Motor neuron (in vitro differentiated cells): Measurements from ENCODE around the gene WDFY3. TPM values are rescaled to one million over a fixed set of nuclear protein-coding genes. Genes with fewer than 3 reads are reported as not detected.

Experiments
- ATAC-seq, 8 experiments: fragments of 200-7000 bp; cut with Tn5 transposase; replicated peaks in 6 of 8; 2 replicates each; pipeline ENCODE4 v1.8.0; 2021; ENCODE audit warnings: mild to moderate bottlenecking in 8 of 8, moderate library complexity in 8 of 8
- H3K27ac ChIP-seq, 2 donors: fragments of 250-450 bp; sonication (Bioruptor Pico); 2 replicates each; pipeline ENCODE4 v1.9.0; 2021; ENCODE audit warnings: antibody characterized with exemption in 2 of 2, mild to moderate bottlenecking in 2 of 2, moderate library complexity in 1 of 2
- H3K4me1 ChIP-seq, 2 donors: fragments of 250-450 bp; sonication (Bioruptor Pico); replicated peaks in 1 of 2; 2 replicates each; pipeline ENCODE4 v1.6.1; 2021; ENCODE audit warnings: antibody characterized with exemption in 2 of 2, mild to moderate bottlenecking in 2 of 2, moderate library complexity in 1 of 2
- H3K4me3 ChIP-seq, 5 donors: fragments of 250-450 bp; sonication (Bioruptor Pico); 2 replicates each; pipeline ENCODE4 v1.9.0; 2021; ENCODE audit warnings: antibody characterized with exemption in 5 of 5, mild to moderate bottlenecking in 5 of 5, moderate library complexity in 4 of 5
- WGBS, 10 experiments: fragments of 450-650 bp; shearing (Covaris generic); methylation state at CpG; one replicate each; pipeline ENCODE4 v1.0.0; 2022; 5-methylcytosine and 5-hydroxymethylcytosine counted together
- in situ Hi-C, 9 experiments: fragments of 400-800 bp; cut with MboI; loops; one replicate each; pipeline ENCODE4 v1.15.0; 2021; ENCODE audit warnings: low sequenced_read_pairs in 9 of 9, low pct_unique_long_range_greater_than_20kb in 2 of 9; ENCODE audit not compliant: unreplicated experiment in 9 of 9
- total RNA-seq, 8 experiments: library from RNA; unstranded; fragments of 300-600 nt; gene quantifications; 2 replicates each; pipeline versions ENCODE4 v1.2.3 to v1.2.4, GENCODE V29; 2022

The WDFY3 gene
- total RNA-seq, 8 experiments from 2014 or later = 41.2 to 155 (median 52.1) TPM

DNA sequence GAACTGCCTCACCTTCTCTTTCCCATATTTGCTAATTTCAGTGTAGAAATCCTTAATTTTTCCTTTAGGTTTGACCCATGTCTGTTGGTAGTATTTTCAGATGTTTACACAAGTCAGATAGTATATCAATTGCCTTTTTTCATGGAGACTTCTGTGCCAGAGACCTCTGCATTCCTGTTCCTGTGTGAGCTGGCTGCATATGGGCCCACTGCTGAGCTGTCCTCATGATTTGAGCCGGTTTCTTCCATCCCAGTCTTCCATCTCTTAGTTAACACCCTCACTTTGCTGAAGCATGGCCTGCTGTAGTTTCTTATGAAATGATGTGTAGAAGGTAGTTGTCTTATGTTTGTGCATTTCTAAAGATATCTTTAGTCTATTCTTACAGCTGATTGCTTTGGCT lies 343.5 kb downstream of the WDFY3 start:
- H3K4me3 ChIP-seq = no peak overlapping the region
- 38 to 80% (median 50%) methylated on average over 1 of the region's 1 CpG; no CpG with 5 or more reads in 5 of the 10 experiments for WGBS, 10 experiments
- no peak for ATAC-seq
- in situ Hi-C loops = no loop called here
- H3K4me1 ChIP-seq = no peaks in the 10 kb centered on the region
- H3K27ac ChIP-seq = no peak overlapping the region
